Left ventricle myocardium superior (tissue), 1 donor: ENCODE data around the gene STRN3. TPM values are rescaled to one million over a fixed set of nuclear protein-coding genes. Genes with fewer than 3 reads are reported as not detected.
A peak's percentile ranks its signal among the peaks of the same experiment; 100 is the strongest.
"Not testable (repeated sequence)": the region's sequence is repeated elsewhere in the genome, so short reads cannot be mapped to it uniquely, and the experiment has no call there.

ENCODE experiments used
- ATAC-seq: fragments of 200-7000 bp; cut with Tn5 transposase; one replicate; pipeline ENCODE4 v1.9.1; 2020; ENCODE audit warnings: mild to moderate bottlenecking, moderate library complexity
- DNase-seq: peaks from one replicate; pipeline ENCODE4 v3.0.0-alpha.2; 2020
- intact Hi-C: fragments of 100-400 bp; cut with micrococcal nuclease; formaldehyde crosslinking; loops from one replicate; pipeline ENCODE4 v1.11.0; 2022
- long read RNA-seq: library from polyadenylated mRNA; unstranded; transcript quantifications from one replicate; pipeline ENCODE4 v2.0.0, GENCODE V29; 2021
- total RNA-seq: library from RNA; stranded (reverse); fragmentation: NEBNext Ultra II Directional; extraction: Animal tissue kit (Norgen Biotek cat#: 25700); gene quantifications from one replicate; pipeline ENCODE4 v1.2.1, GENCODE V29; 2021
- donor health status: DM: no; HTN: yes; CAD: no; lungs with severe emphysema.

STRN3 gene
- total RNA-seq, result 52.2 TPM
- long read RNA-seq, transcript STRN3-201 (16 exons, 3,970 nt), result major isoform, 46 of 71 reads
- long read RNA-seq, partial matches to known transcripts, result 8 of 71 reads
- long read RNA-seq, other reads (novel, unspliced or antisense), result 16 of 71 reads

- intact Hi-C loops, result no loop called here
Measured at GRCh38 chr14:31026077-31026449, at the start of gene STRN3. Gene STRN3, minus strand, starts transcription at chr14:31026379. Its CDS starts 194 bp downstream, at chr14:31026185.

GRCh38 chr14:31075144-31075543 lies 49.0 kb upstream of the STRN3 start:
- DNase-seq (no peak), ATAC-seq (no peak)
- intact Hi-C loops, result no loop called here

More at GRCh38 chr14:31026077-31026449, at the start of gene STRN3:
- no peak for DNase-seq
- ATAC-seq, result no peak

GRCh38 chr14:31071151-31071550 lies 45.0 kb upstream of the STRN3 start:
- ATAC-seq (no peak), DNase-seq (no peak)
- intact Hi-C loops, result no loop called here

- DNase-seq, result no peak
- no peak for ATAC-seq
- intact Hi-C loops, result no loop called here
Measured at GRCh38 chr14:31070431-31070830, 44.3 kb upstream of the STRN3 start.

- intact Hi-C loops, result no loop called here
- ATAC-seq, result no peak
- DNase-seq, result no peak
Measured at GRCh38 chr14:31069343-31069742, 43.2 kb upstream of the STRN3 start.

GRCh38 chr14:31068235-31068634 lies 42.1 kb upstream of the STRN3 start:
- ATAC-seq (peak; percentile 24), DNase-seq (no peak)
- intact Hi-C loops, result no loop called here

GRCh38 chr14:31062908-31063307 lies 36.7 kb upstream of the STRN3 start:
- ATAC-seq, intact Hi-C loops, DNase-seq: not testable (repeated sequence)

GRCh38 chr14:31060253-31060875 lies 34.2 kb upstream of the STRN3 start:
- DNase-seq (no peak), ATAC-seq (no peak)
- intact Hi-C loops, result no loop called here

- intact Hi-C loops, result no loop called here
- peak; percentile 64 for DNase-seq
- ATAC-seq, result peak; percentile 95
Measured at GRCh38 chr14:31059152-31059924, 33.2 kb upstream of the STRN3 start.

GRCh38 chr14:31057701-31058364 lies 31.7 kb upstream of the STRN3 start:
- ATAC-seq (no peak), DNase-seq (no peak)
- intact Hi-C loops, result no loop called here

- no peak for DNase-seq
- intact Hi-C loops, result no loop called here
- ATAC-seq, result no peak
Measured at GRCh38 chr14:31057035-31057434, 30.9 kb upstream of the STRN3 start.

GRCh38 chr14:31052905-31053586 lies 26.9 kb upstream of the STRN3 start:
- peak; percentile 84 for ATAC-seq
- peak; percentile 86 for DNase-seq
- intact Hi-C loops, result not testable (repeated sequence)

- DNase-seq, result no peak
- intact Hi-C loops, result no loop called here
- ATAC-seq, result no peak
Measured at GRCh38 chr14:31051511-31051910, 25.3 kb upstream of the STRN3 start.

- intact Hi-C loops, result no loop called here
- DNase-seq (no peak), ATAC-seq (no peak)
Measured at GRCh38 chr14:31051023-31051422, 24.8 kb upstream of the STRN3 start.

- intact Hi-C loops, result no loop called here
- ATAC-seq, result no peak
- DNase-seq, result no peak
Measured at GRCh38 chr14:31047503-31047902, 21.3 kb upstream of the STRN3 start.

GRCh38 chr14:31045501-31046080 lies 19.4 kb upstream of the STRN3 start:
- ATAC-seq (no peak), DNase-seq (no peak)
- intact Hi-C loops, result no loop called here

GRCh38 chr14:31043379-31043778 lies 17.2 kb upstream of the STRN3 start:
- DNase-seq (no peak), ATAC-seq (no peak)
- intact Hi-C loops, result no loop called here

GRCh38 chr14:31042893-31043292 lies 16.7 kb upstream of the STRN3 start:
- ATAC-seq, intact Hi-C loops: not testable (repeated sequence)

GRCh38 chr14:31042300-31042699 lies 16.1 kb upstream of the STRN3 start:
- intact Hi-C loops, result no loop called here
- no peak for ATAC-seq
- DNase-seq, result no peak

More at GRCh38 chr14:31042893-31043292, 16.7 kb upstream of the STRN3 start:
- not testable (repeated sequence) for DNase-seq
